Osteocyte (in vitro differentiated cells): ENCODE results near the gene ODC1. TPM values are rescaled to one million over a fixed set of nuclear protein-coding genes. Genes with fewer than 3 reads are reported as not detected.

Experiments
- DNase-seq: peaks from one replicate; pipeline ENCODE4 v3.0.0; 2021; ENCODE audit warnings: mixed read lengths; ENCODE audit not compliant: unreplicated experiment; ENCODE audit errors: extremely low spot score
- H3K27ac Mint-ChIP-seq: one replicate; pipeline ENCODE4 v1.8.0; 2021; ENCODE audit warnings: mild to moderate bottlenecking, mixed read lengths; ENCODE audit not compliant: unreplicated experiment
- H3K27me3 Mint-ChIP-seq: one replicate; pipeline ENCODE4 v1.8.0; 2021; ENCODE audit warnings: mixed read lengths; ENCODE audit not compliant: unreplicated experiment
- H3K36me3 Mint-ChIP-seq: one replicate; pipeline ENCODE4 v1.8.0; 2021; ENCODE audit warnings: mixed read lengths; ENCODE audit not compliant: unreplicated experiment
- H3K4me1 Mint-ChIP-seq: one replicate; pipeline ENCODE4 v1.8.0; 2021; ENCODE audit warnings: mixed read lengths; ENCODE audit not compliant: unreplicated experiment
- H3K4me3 Mint-ChIP-seq: one replicate; pipeline ENCODE4 v1.8.0; 2021; ENCODE audit warnings: mild to moderate bottlenecking, moderate library complexity, mixed read lengths; ENCODE audit not compliant: unreplicated experiment
- H3K9me3 Mint-ChIP-seq: one replicate; pipeline ENCODE4 v1.8.0; 2021; ENCODE audit warnings: mixed read lengths; ENCODE audit not compliant: unreplicated experiment
- total RNA-seq: library from RNA; stranded (reverse); gene quantifications from 2 replicates; pipeline ENCODE4 v1.2.1, GENCODE V29; 2021
- TF ChIP-seq, protein P1 (sequence below): fragments of 200-600 bp; sonication (generic); IDR thresholded peaks from 2 replicates; pipeline ENCODE4 v1.5.0; 2021; ENCODE audit warnings: antibody characterized with exemption, mild to moderate bottlenecking, moderate library complexity

Gene ODC1
- total RNA-seq, 1 donor from 2014 or later = 44.8 TPM

GRCh38 chr2:10390369-10390801 lies 57.7 kb downstream of the ODC1 start:
- H3K4me1 Mint-ChIP-seq = peaks cover 40% of the 10 kb centered on the region
- H3K27me3 Mint-ChIP-seq = no peaks in the 10 kb centered on the region
- H3K36me3 Mint-ChIP-seq = no peaks in the 10 kb centered on the region
- peak overlapping the region; percentile 56 for H3K27ac Mint-ChIP-seq
- no peak for DNase-seq
- TF ChIP-seq, protein P1, sequence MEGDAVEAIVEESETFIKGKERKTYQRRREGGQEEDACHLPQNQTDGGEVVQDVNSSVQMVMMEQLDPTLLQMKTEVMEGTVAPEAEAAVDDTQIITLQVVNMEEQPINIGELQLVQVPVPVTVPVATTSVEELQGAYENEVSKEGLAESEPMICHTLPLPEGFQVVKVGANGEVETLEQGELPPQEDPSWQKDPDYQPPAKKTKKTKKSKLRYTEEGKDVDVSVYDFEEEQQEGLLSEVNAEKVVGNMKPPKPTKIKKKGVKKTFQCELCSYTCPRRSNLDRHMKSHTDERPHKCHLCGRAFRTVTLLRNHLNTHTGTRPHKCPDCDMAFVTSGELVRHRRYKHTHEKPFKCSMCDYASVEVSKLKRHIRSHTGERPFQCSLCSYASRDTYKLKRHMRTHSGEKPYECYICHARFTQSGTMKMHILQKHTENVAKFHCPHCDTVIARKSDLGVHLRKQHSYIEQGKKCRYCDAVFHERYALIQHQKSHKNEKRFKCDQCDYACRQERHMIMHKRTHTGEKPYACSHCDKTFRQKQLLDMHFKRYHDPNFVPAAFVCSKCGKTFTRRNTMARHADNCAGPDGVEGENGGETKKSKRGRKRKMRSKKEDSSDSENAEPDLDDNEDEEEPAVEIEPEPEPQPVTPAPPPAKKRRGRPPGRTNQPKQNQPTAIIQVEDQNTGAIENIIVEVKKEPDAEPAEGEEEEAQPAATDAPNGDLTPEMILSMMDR = no peak
- no peak overlapping the region for H3K4me3 Mint-ChIP-seq
- H3K9me3 Mint-ChIP-seq = no peaks in the 10 kb centered on the region

Other genes starting within 250 kb of the ODC1 start
- 56.8 and 57.8 TPM in 2 replicates for gene HPCAL1, start 145.4 kb downstream of the ODC1 start, total RNA-seq
- 25.3 and 26.1 TPM in 2 replicates for gene NOL10, start 241.6 kb upstream of the ODC1 start, total RNA-seq